Gastrocnemius medialis (tissue), 4 donors: ENCODE measurements around the gene NFATC4.

Experiments used
- CTCF ChIP-seq, 5 experiments: fragments of 450-650 bp in 3 of 5; fragments of 200-600 bp in 2 of 5; sonication (generic) in 2 of 5; IDR thresholded peaks in 4 of 5; conservative IDR thresholded peaks in 1 of 5; 1 replicate in 4 of 5; 2 replicates in 1 of 5; pipeline ENCODE4 v1.5.1; 2016 to 2019; ENCODE audit warnings: antibody characterized with exemption in 5 of 5, mild to moderate bottlenecking in 3 of 5, moderate library complexity in 3 of 5
- POLR2A ChIP-seq, 2 donors: fragments of 450-650 bp; IDR thresholded peaks; one replicate each; pipeline ENCODE4 v1.6.1; 2017; ENCODE audit warnings: antibody characterized with exemption in 2 of 2, mild to moderate bottlenecking in 2 of 2, moderate library complexity in 2 of 2

DNA sequence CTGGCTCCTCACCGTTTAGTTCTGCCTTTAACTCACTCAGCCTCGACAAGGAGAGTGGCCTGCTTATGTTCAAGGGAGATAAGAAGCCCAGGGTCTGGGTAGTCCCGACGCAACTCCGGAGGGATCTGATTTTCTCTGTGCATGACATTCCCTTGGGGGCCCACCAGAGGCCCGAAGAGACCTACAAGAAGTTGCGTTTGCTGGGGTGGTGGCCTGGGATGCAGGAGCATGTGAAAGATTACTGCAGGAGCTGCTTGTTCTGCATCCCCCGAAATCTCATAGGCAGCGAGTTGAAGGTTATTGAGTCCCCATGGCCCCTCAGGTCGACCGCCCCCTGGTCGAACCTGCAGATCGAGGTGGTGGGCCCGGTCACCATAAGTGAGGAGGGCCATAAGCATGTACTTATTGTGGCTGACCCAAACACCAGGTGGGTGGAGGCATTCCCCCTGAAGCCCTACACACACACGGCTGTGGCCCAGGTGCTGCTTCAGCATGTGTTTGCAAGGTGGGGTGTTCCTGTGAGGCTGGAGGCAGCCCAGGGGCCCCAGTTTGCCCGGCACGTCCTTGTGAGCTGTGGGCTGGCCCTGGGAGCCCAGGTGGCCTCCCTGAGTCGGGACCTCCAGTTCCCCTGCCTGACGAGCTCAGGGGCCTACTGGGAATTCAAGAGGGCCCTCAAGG, 48.4 kb downstream of the NFATC4 start:
- no peak for TF ChIP-seq CTCF (IDR thresholded peaks at IDR 0.05 in 4 of 5, conservative IDR thresholded peaks at IDR 0.05 in 1 of 5)
- TF ChIP-seq POLR2A (IDR thresholded peaks at IDR 0.05): no peak
